Measurements from ENCODE around the gene SOX30.

SOX30 gene

GRCh38 chr5:157650991-157651611, 1.1 kb downstream of the SOX30 start:
- H3K27ac Mint-ChIP-seq = no peak overlapping the region

GRCh38 chr5:157649101-157649500, 3.1 kb downstream of the SOX30 start:
- no peaks in the 10 kb centered on the region for H3K4me1 Mint-ChIP-seq
- H3K9me3 Mint-ChIP-seq = peaks cover 16% of the 10 kb centered on the region
- H3K27ac Mint-ChIP-seq = no peak overlapping the region
- H3K4me3 Mint-ChIP-seq = no peak overlapping the region
- TF ChIP-seq CTCF (IDR thresholded peaks at IDR 0.05; ENCODE audit: unreplicated experiment in 3 of 3) = no peak
- H3K36me3 Mint-ChIP-seq (ENCODE audit: low read depth) = no peaks in the 10 kb centered on the region
- H3K27me3 Mint-ChIP-seq (ENCODE audit: low read depth) = no peaks in the 10 kb centered on the region

More at GRCh38 chr5:157650991-157651611, 1.1 kb downstream of the SOX30 start:
- H3K4me3 Mint-ChIP-seq = no peak overlapping the region
- no peak for TF ChIP-seq CTCF (IDR thresholded peaks at IDR 0.05; ENCODE audit: unreplicated experiment in 3 of 3)
- no peaks in the 10 kb centered on the region for H3K4me1 Mint-ChIP-seq
- peaks cover 30% of the 10 kb centered on the region for H3K9me3 Mint-ChIP-seq
- H3K27me3 Mint-ChIP-seq (ENCODE audit: low read depth) = peaks cover 4% of the 10 kb centered on the region
- no peaks in the 10 kb centered on the region for H3K36me3 Mint-ChIP-seq (ENCODE audit: low read depth)

DNA sequence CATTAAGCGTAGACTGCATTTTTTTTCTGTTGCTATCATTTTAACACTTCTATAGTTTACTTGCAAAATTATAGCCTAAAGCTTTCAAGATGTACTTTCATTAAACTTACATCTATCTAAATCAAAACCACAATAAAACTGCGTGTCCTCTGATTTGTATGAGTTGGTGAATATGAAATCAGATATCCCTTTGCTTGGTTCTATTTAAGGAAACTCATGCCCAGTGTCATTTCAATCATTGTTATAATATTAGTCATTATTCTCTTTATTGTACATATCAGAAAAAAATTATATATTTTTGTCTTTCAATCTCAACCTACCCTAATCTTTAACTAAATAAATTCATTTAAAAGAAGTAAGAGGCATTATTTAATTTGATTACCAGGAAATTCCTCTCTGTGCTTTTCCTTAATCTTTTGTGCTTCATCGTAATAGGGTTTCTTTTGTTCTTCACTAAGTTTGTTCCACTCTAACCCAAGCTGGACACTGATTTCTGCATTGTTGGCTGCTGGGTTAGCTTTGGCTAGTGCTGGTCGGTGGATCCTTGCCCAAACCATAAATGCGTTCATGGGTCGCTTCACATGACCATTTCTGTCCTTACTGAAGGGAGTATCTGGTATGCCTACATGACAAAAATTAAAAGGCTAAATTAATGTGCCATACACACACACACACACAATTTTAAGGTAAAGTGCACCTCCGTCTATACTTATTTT, 3.8 kb downstream of the SOX30 start:
- no peak for TF ChIP-seq CTCF (IDR thresholded peaks at IDR 0.05; ENCODE audit: unreplicated experiment in 3 of 3)
- Mint-ChIP-seq H3K27ac (no peak overlapping the region), H3K27me3 (ENCODE audit: low read depth) (no peaks in the 10 kb centered on the region), H3K4me1 (no peaks in the 10 kb centered on the region), H3K36me3 (ENCODE audit: low read depth) (no peaks in the 10 kb centered on the region), H3K4me3 (no peak overlapping the region), H3K9me3 (peaks cover 12% of the 10 kb centered on the region)

DNA sequence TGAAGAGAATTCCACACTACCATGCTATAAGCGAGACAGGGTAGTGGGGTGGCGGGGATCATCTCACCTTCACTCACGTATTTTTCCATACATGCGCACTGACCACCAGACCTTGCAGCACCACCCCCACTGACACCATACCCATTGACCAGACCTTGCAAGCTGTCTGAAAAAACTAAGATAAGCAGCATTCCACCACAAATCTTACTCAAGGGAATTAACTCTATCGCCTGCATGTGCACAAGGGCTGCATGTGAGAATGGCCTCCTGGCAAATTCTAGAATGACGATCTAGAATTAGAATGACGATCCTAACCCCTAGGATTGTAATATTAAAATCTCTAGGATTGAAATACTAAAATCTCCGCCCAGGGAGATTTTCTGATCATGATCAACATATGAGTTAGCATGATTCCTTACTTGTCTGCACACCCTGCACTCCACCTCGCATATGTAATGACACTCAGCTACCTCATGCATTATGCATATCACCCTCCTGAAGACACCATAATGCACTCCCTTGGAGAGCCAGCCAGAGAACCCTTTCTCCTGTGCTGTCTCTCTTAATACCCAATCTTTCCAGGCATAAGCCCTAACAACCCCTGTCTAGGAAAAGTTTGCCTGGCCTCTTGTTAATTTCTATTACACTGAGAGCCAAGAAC, 11.7 kb downstream of the SOX30 start:
- H3K9me3 Mint-ChIP-seq = no peaks in the 10 kb centered on the region

GRCh38 chr5:157630341-157630740, 21.9 kb downstream of the SOX30 start:
- Mint-ChIP-seq H3K9me3 (peaks cover 6% of the 10 kb centered on the region), H3K27ac (no peak overlapping the region), H3K4me1 (peaks cover 8% of the 10 kb centered on the region), H3K27me3 (ENCODE audit: low read depth) (no peaks in the 10 kb centered on the region), H3K4me3 (no peak overlapping the region), H3K36me3 (ENCODE audit: low read depth) (no peaks in the 10 kb centered on the region)
- TF ChIP-seq CTCF (IDR thresholded peaks at IDR 0.05; ENCODE audit: unreplicated experiment in 3 of 3) = no peak

More for the DNA sequence above, 11.7 kb downstream of the SOX30 start:
- TF ChIP-seq CTCF (IDR thresholded peaks at IDR 0.05; ENCODE audit: unreplicated experiment in 3 of 3) = no peak
- H3K4me3 Mint-ChIP-seq = no peak overlapping the region
- no peaks in the 10 kb centered on the region for H3K36me3 Mint-ChIP-seq (ENCODE audit: low read depth)
- no peaks in the 10 kb centered on the region for H3K27me3 Mint-ChIP-seq (ENCODE audit: low read depth)
- no peak overlapping the region for H3K27ac Mint-ChIP-seq
- no peaks in the 10 kb centered on the region for H3K4me1 Mint-ChIP-seq
